K562 (cell line): Measurements from ENCODE around the gene RIPK4. TPM values are rescaled to one million over a fixed set of nuclear protein-coding genes. Genes with fewer than 3 reads are reported as not detected.

Source experiments
- ATAC-seq: fragments of 200-7000 bp; cut with Tn5 transposase; 3 replicates; pipeline ENCODE4 v1.9.1; 2020; ENCODE audit warnings: moderate library complexity
- BruUV-seq: library from RNA; stranded (reverse); fragments of 400-500 nt; replicated peaks from 2 replicates; lab custom pipeline; 2021; lab: Mats Ljungman, UMichigan
- CTCF ChIA-PET: fragments of 300-600 bp; formaldehyde crosslinking; extraction: SDS; loops from one replicate; lab custom pipeline; 2021; ENCODE audit warnings: low intra/inter-chr PET ratio; lab: Yijun Ruan, JAX
- POLR2A ChIA-PET: fragments of 300-600, 350-650 bp; sonication (Branson Sonifier 250); formaldehyde crosslinking; extraction: SDS; loops from one replicate; lab custom pipeline; 2021; ENCODE audit warnings: antibody characterized with exemption, inconsistent platforms; lab: Yijun Ruan, JAX
- DNase-seq, 4 experiments: peaks; one replicate each; pipeline versions ENCODE4 v3.0.0 to v3.0.0-alpha.2; 2011 to 2018; ENCODE audit warnings: low spot score in 3 of 4, mixed read lengths in 3 of 4; ENCODE audit errors: extremely low read depth in 1 of 4
- FAIRE-seq: peaks from 2 replicates; lab custom pipeline; 2011; peaks lifted over from hg19 to GRCh38; lab: Jason Lieb, UNC
- H2AFZ ChIP-seq: 2 replicates; pipeline ENCODE4 v1.6.0; 2011; ENCODE audit warnings: low read depth, low read length, control low read depth, inconsistent platforms
- H3K27ac ChIP-seq: fragments of 200-600 bp; 3 replicates; pipeline ENCODE4 v1.8.0; 2011; ENCODE audit warnings: low read depth, mild to moderate bottlenecking, control low read depth, inconsistent platforms, low read length, moderate library complexity, mixed read lengths; ENCODE audit errors: extremely low read depth
- H3K27me3 ChIP-seq, 2 experiments: fragments of 300-600 bp in 1 of 2; 2 replicates in 1 of 2; 3 replicates in 1 of 2; pipeline versions ENCODE4 v1.6.0 to v1.8.0; 2011; ENCODE audit warnings: inconsistent platforms in 2 of 2, low read length in 2 of 2, mild to moderate bottlenecking in 1 of 2, mixed read lengths in 1 of 2, moderate library complexity in 1 of 2; ENCODE audit not compliant: control insufficient read depth in 2 of 2, insufficient read depth in 2 of 2
- H3K36me3 ChIP-seq: fragments of 300-600 bp; 3 replicates; pipeline ENCODE4 v1.8.0; 2011; ENCODE audit warnings: mild to moderate bottlenecking, low read length, inconsistent platforms; ENCODE audit not compliant: control insufficient read depth, insufficient read depth
- H3K4me1 ChIP-seq, 2 experiments: fragments of 200-600 bp in 1 of 2; replicated peaks in 1 of 2; 2 replicates in 1 of 2; 3 replicates in 1 of 2; pipeline versions ENCODE4 v1.5.1 to v1.8.0; 2011; ENCODE audit warnings: inconsistent platforms in 2 of 2, low read length in 2 of 2, mild to moderate bottlenecking in 1 of 2, mixed read lengths in 1 of 2, moderate library complexity in 1 of 2; ENCODE audit not compliant: control insufficient read depth in 2 of 2, insufficient read depth in 2 of 2
- H3K4me2 ChIP-seq: 2 replicates; pipeline ENCODE4 v1.6.1; 2011; ENCODE audit warnings: low read length, control low read depth, inconsistent platforms, mixed read lengths; ENCODE audit not compliant: insufficient read depth
- H3K4me3 ChIP-seq: fragments of 200-600 bp; sonication (generic), shearing (Covaris generic); 2 replicates; pipeline ENCODE4 v1.5.1; 2016; ENCODE audit warnings: control low read depth, inconsistent platforms
- H3K79me2 ChIP-seq: fragments of 200-600 bp; 3 replicates; pipeline ENCODE4 v1.8.0; 2011; ENCODE audit warnings: low read length, inconsistent platforms; ENCODE audit not compliant: control insufficient read depth, insufficient read depth
- H3K9ac ChIP-seq, 2 experiments: 2 replicates each; pipeline versions ENCODE4 v1.6.0 to v1.6.1; 2011; ENCODE audit warnings: low read depth in 2 of 2, low read length in 2 of 2, control low read depth in 1 of 2, inconsistent platforms in 1 of 2, mild to moderate bottlenecking in 1 of 2, mixed read lengths in 1 of 2; ENCODE audit not compliant: insufficient read depth in 1 of 2
- H3K9me1 ChIP-seq: one replicate; pipeline ENCODE4 v1.6.0; 2011; ENCODE audit warnings: inconsistent platforms, mild to moderate bottlenecking, low read length, moderate library complexity; ENCODE audit not compliant: control insufficient read depth, insufficient read depth
- H3K9me3 ChIP-seq: replicated peaks from 2 replicates; pipeline ENCODE4 v1.5.1; 2011; ENCODE audit warnings: low read depth, low read length, inconsistent platforms; ENCODE audit not compliant: control insufficient read depth, insufficient read depth
- H4K20me1 ChIP-seq: replicated peaks from 2 replicates; pipeline ENCODE4 v1.6.1; 2011; ENCODE audit warnings: low read length, inconsistent platforms, mixed read lengths; ENCODE audit not compliant: control insufficient read depth, insufficient read depth
- CC2D1A ChIP-seq: fragments of 450-650 bp; IDR thresholded peaks from 2 replicates; pipeline ENCODE4 v1.6.1; 2017; ENCODE audit warnings: mild to moderate bottlenecking
- CEBPZ ChIP-seq: fragments of 150-350 bp; IDR thresholded peaks from 2 replicates; pipeline ENCODE4 v1.6.1; 2014; ENCODE audit warnings: low read depth, mild to moderate bottlenecking, low read length, borderline replicate concordance
- JUN ChIP-seq, 2 experiments: sonication (generic) in 1 of 2; formaldehyde crosslinking in 1 of 2; IDR thresholded peaks; 2 replicates each; pipeline versions ENCODE4 v1.6.1 to v1.8.0; 2012 to 2022; ENCODE audit warnings: borderline replicate concordance in 2 of 2, mild to moderate bottlenecking in 2 of 2, improper control_type of control experiment in 1 of 2, low read depth in 1 of 2, low read length in 1 of 2, missing genetic modification reagents in 1 of 2
- LARP7 ChIP-seq: fragments of 450-650 bp; IDR thresholded peaks from 2 replicates; pipeline ENCODE4 v1.6.1; 2016
- NCOA4 ChIP-seq: fragments of 450-650 bp; IDR thresholded peaks from 2 replicates; pipeline ENCODE4 v1.6.1; 2018; ENCODE audit warnings: mild to moderate bottlenecking; ENCODE audit not compliant: partially characterized antibody
- NR2C1 ChIP-seq, 2 experiments: fragments of 450-650 bp; IDR thresholded peaks; 2 replicates each; pipeline ENCODE4 v1.6.1; 2017; ENCODE audit warnings: mild to moderate bottlenecking in 2 of 2, antibody characterized with exemption in 1 of 2, inconsistent platforms in 1 of 2, missing compliant biosample characterization in 1 of 2, missing genetic modification characterization in 1 of 2
- POLR2AphosphoS5 ChIP-seq: IDR thresholded peaks from 2 replicates; pipeline ENCODE4 v1.6.1; 2011; ENCODE audit warnings: mild to moderate bottlenecking, low read depth, low read length, moderate library complexity; ENCODE audit not compliant: control insufficient read depth, insufficient read depth
- ZFP36 ChIP-seq: fragments of 150-350 bp; IDR thresholded peaks from 2 replicates; pipeline ENCODE4 v1.6.1; 2018; ENCODE audit warnings: low read length, low read depth; ENCODE audit not compliant: partially characterized antibody
- ZNF140 ChIP-seq: fragments of 250-450 bp; sonication (Bioruptor Pico); IDR thresholded peaks from 2 replicates; pipeline ENCODE4 v1.8.0; 2021; ENCODE audit warnings: moderate library complexity, mild to moderate bottlenecking, inconsistent platforms
- ZNF395 ChIP-seq: fragments of 200-800 bp; sonication (Bioruptor generic); IDR thresholded peaks from 2 replicates; pipeline ENCODE4 v1.6.1; 2017; ENCODE audit warnings: missing genetic modification characterization, missing compliant biosample characterization
- ZNF699 ChIP-seq: fragments of 250-450 bp; sonication (Bioruptor Pico); IDR thresholded peaks from 2 replicates; pipeline ENCODE4 v1.8.0; 2021; ENCODE audit warnings: mild to moderate bottlenecking, moderate library complexity; ENCODE audit not compliant: insufficient replicate concordance
- WGBS: fragments of 100-300 bp; shearing (Covaris generic); methylation state at CpG from one replicate; pipeline ENCODE4 v1.1.6; 2016; ENCODE audit warnings: low coverage, mixed read lengths; ENCODE audit not compliant: insufficient coverage; ENCODE audit errors: missing lambda C conversion rate; 5-methylcytosine and 5-hydroxymethylcytosine counted together
- in situ Hi-C: fragments of 300-500 bp; cut with MboI; formaldehyde crosslinking; loops from 4 replicates; pipeline ENCODE4 v1.15.0; 2018; ENCODE audit warnings: inconsistent platforms, mixed read lengths
- intact Hi-C: fragments of 100-400 bp; cut with micrococcal nuclease; formaldehyde crosslinking; loops from 2 replicates; pipeline ENCODE4 v1.14.2; 2022
- polyA plus RNA-seq, 8 experiments: library from polyadenylated mRNA; depleted of rRNA in 4 of 8; stranded (reverse) in 5 of 8; unstranded in 3 of 8; fragments of >200 nt; fragmentation: Nextera tagmentation in 2 of 8; fragmentation: Illumina TruSeq in 1 of 8; extraction: Ambion mirVana in 2 of 8; extraction: Trizol in 1 of 8; gene quantifications; 2 replicates each; pipeline versions ENCODE4 v1.2.1 to v1.2.3, GENCODE V29; 2011 to 2014; ENCODE audit warnings: inconsistent platforms in 1 of 8, missing spikeins in 1 of 8
- total RNA-seq, 7 experiments: library from RNA; depleted of rRNA in 6 of 7; stranded (reverse); fragments of >200 nt in 6 of 7; fragmentation: Illumina TruSeq in 2 of 7; extraction: Trizol in 2 of 7; gene quantifications; 2 replicates each; pipeline versions ENCODE4 v1.2.1 to v1.2.3, GENCODE V29; 2011 to 2021; ENCODE audit warnings: low replicate concordance in 1 of 7

RIPK4 gene
- total and polyA plus RNA-seq, 9 of the 15 experiments (the other 6 are each of a cell fraction or from before 2014, with no cell fraction given) = not detected

GRCh38 chr21:41800425-41801320 is 33.8 kb upstream of the RIPK4 start:
- peaks cover 41% of the 10 kb centered on the region; the same call in 2 of the 3 replicates for H3K36me3 ChIP-seq
- no peak for FAIRE-seq
- CTCF ChIA-PET = no interaction called here
- TF ChIP-seq NR2C1 (IDR thresholded peaks at IDR 0.05) (no peak), NR2C1 (tag; IDR thresholded peaks at IDR 0.05) (no peak), ZNF395 (CRISPR knock-in tag) (no peak), LARP7 (no peak), NCOA4 (no peak), ZFP36 (no peak), JUN (IDR thresholded peaks at IDR 0.05; ENCODE audit: borderline replicate concordance, low read depth, low read length) (no peak), JUN (CRISPR knock-in tag; IDR thresholded peaks at IDR 0.05; ENCODE audit: borderline replicate concordance) (no peak), CC2D1A (no peak), ZNF140 (CRISPR knock-in tag) (no peak), CEBPZ (no peak), POLR2AphosphoS5 (no peak), ZNF699 (CRISPR knock-in tag) (no peak)

More at GRCh38 chr21:41800425-41801320, 33.8 kb upstream of the RIPK4 start:
- Histone ChIP-seq H3K4me2 (no peak overlapping the region), H3K4me1 (0 out of 5 replicates have a peak, but pooled peaks cover 0 to 2% of the 10 kb centered on the region in 2 experiments), H3K9ac (no peak overlapping the region), H3K27me3 (peaks cover 0 to under 1% of the 10 kb centered on the region in 2 experiments; a peak in 1 of 5 replicates), H2AFZ (no peak overlapping the region), H3K4me3 (no peak overlapping the region), H4K20me1 (no peaks in the 10 kb centered on the region; the same call in 1 of the 2 replicates), H3K9me1 (no peaks in the 10 kb centered on the region), H3K27ac (no peak overlapping the region), H3K9me3 (no peaks in the 10 kb centered on the region), H3K79me2 (no peaks in the 10 kb centered on the region)
- intact Hi-C loops = no loop called here
- ATAC-seq (no peak), DNase-seq (no peak)
- 85% methylated on average over 24 of the region's 24 CpGs for WGBS
- POLR2A ChIA-PET = no interaction called here
- in situ Hi-C loops = no loop called here
- no TSS peak for BruUV-seq
